ENCODE measurements around the gene VGF. TPM values are rescaled to one million over a fixed set of nuclear protein-coding genes. Genes with fewer than 3 reads are reported as not detected.
A peak's percentile ranks its signal among the peaks of the same experiment; 100 is the strongest.

VGF gene
- total RNA-seq, 4 donors from 2014 or later = not detected

GRCh38 chr7:101151908-101152651 lies 13.3 kb downstream of the VGF start:
- DNase-seq = no peak
- intact Hi-C loops (cut with DNase I) = no loop called here
- Histone ChIP-seq H3K4me3 (no peak overlapping the region), H3K27ac (no peak overlapping the region), H3K4me1 (peaks cover 7 to 26% (median 11%) of the 10 kb centered on the region in 3 donors), H3K36me3 (peaks cover 0 to 3% (median under 1%) of the 10 kb centered on the region in 3 donors), H3K9me3 (no peaks in the 10 kb centered on the region), H3K27me3 (peaks cover 0 to 26% (median 0%) of the 10 kb centered on the region in 4 donors)
- WGBS, 2 donors = 51 to 80% methylated on average over 1 to 2 of the region's 2 CpGs
- TF ChIP-seq, protein P1, sequence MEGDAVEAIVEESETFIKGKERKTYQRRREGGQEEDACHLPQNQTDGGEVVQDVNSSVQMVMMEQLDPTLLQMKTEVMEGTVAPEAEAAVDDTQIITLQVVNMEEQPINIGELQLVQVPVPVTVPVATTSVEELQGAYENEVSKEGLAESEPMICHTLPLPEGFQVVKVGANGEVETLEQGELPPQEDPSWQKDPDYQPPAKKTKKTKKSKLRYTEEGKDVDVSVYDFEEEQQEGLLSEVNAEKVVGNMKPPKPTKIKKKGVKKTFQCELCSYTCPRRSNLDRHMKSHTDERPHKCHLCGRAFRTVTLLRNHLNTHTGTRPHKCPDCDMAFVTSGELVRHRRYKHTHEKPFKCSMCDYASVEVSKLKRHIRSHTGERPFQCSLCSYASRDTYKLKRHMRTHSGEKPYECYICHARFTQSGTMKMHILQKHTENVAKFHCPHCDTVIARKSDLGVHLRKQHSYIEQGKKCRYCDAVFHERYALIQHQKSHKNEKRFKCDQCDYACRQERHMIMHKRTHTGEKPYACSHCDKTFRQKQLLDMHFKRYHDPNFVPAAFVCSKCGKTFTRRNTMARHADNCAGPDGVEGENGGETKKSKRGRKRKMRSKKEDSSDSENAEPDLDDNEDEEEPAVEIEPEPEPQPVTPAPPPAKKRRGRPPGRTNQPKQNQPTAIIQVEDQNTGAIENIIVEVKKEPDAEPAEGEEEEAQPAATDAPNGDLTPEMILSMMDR (IDR thresholded peaks at IDR 0.05) = no peak
- no peak for TF ChIP-seq POLR2A (IDR thresholded peaks at IDR 0.05)

- peaks cover 0 to 43% (median 14%) of the 10 kb centered on the region in 3 donors for H3K4me1 ChIP-seq
- H3K9me3 ChIP-seq = no peaks in the 10 kb centered on the region
- 38 to 57% methylated on average over 4 of the region's 4 CpGs for WGBS, 2 donors
- H3K36me3 ChIP-seq = peaks cover 0 to 12% (median 0%) of the 10 kb centered on the region in 3 donors
- H3K27ac ChIP-seq = peak overlapping the region in 2 of 4 donors; percentile 19 to 21
- TF ChIP-seq POLR2A (IDR thresholded peaks at IDR 0.05) = no peak
- TF ChIP-seq, protein P1 (IDR thresholded peaks at IDR 0.05) = no peak
- peaks cover 0 to under 1% (median 0%) of the 10 kb centered on the region in 4 donors for H3K27me3 ChIP-seq
- no peak overlapping the region for H3K4me3 ChIP-seq
- intact Hi-C loops (cut with DNase I) = loop anchor here (10.0 kb wide), 1 partner anchor 144 kb away; no protein-coding TSS in a partner anchor
- DNase-seq = no peak
These were observed 24.5 kb downstream of the VGF start for GRCh38 chr7:101140746-101141382.

DNA sequence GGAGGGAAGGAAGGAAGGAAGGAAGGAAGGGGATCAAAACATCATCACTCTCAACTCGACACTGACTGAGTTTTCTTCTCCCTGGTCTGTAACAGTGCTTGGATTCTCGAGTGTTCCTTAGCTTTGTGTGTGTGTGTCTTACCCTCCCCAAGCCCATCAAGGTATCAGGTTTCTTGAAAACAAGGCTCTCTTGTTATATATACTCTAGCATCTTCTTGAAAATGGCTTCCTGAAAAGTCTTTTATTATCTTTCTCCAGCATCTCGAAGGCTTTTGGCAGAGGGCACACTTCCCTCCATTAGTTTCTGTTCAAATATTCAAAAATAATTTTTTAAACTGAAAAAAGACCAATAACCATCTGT lies 25.1 kb downstream of the VGF start:
- Histone ChIP-seq H3K4me3 (no peak overlapping the region), H3K9me3 (no peaks in the 10 kb centered on the region), H3K4me1 (peaks cover 0 to 43% (median 14%) of the 10 kb centered on the region in 3 donors), H3K27ac (peak overlapping the region in 1 of 4 donors; percentile 19), H3K36me3 (peaks cover 0 to 18% (median 0%) of the 10 kb centered on the region in 3 donors), H3K27me3 (no peaks in the 10 kb centered on the region)
- TF ChIP-seq, protein P1 (IDR thresholded peaks at IDR 0.05) = no peak
- no peak for TF ChIP-seq POLR2A (IDR thresholded peaks at IDR 0.05)
- no peak for DNase-seq
- 36 to 61% methylated on average over 3 of the region's 3 CpGs for WGBS, 2 donors
- intact Hi-C loops (cut with DNase I) = loop anchor here (10.0 kb wide), 1 partner anchor 144 kb away; no protein-coding TSS in a partner anchor

- H3K9me3 ChIP-seq = no peaks in the 10 kb centered on the region
- H3K27ac ChIP-seq = peak overlapping the region; percentile 35 to 78 (median 74)
- H3K27me3 ChIP-seq = no peaks in the 10 kb centered on the region
- peaks cover 0 to 18% (median 0%) of the 10 kb centered on the region in 3 donors for H3K36me3 ChIP-seq
- H3K4me1 ChIP-seq = peaks cover 0 to 36% (median 14%) of the 10 kb centered on the region in 3 donors
- TF ChIP-seq, protein P1 (IDR thresholded peaks at IDR 0.05) = peak; percentile 58 to 81 (median 68)
- TF ChIP-seq POLR2A (IDR thresholded peaks at IDR 0.05) = no peak
- peak overlapping the region in 2 of 4 donors; percentile 13 to 55 for H3K4me3 ChIP-seq
- 4% methylated on average over 10 to 11 of the region's 16 CpGs for WGBS, 2 donors
- intact Hi-C loops (cut with DNase I) = no loop called here
- peak; percentile 20 for DNase-seq
These were observed 27.0 kb downstream of the VGF start for GRCh38 chr7:101138213-101138870.
